GM12892 (cell line): ENCODE data around the gene NSUN6.

ENCODE experiments used
- POLR2A ChIP-seq: IDR thresholded peaks from 2 replicates; pipeline ENCODE4 v1.6.1; 2011; ENCODE audit warnings: low read depth, low read length, control low read depth
- POLR2AphosphoS5 ChIP-seq: IDR thresholded peaks from 2 replicates; pipeline ENCODE4 v1.6.1; 2011; ENCODE audit warnings: low read depth, low read length, control low read depth
- TAF1 ChIP-seq: IDR thresholded peaks from 2 replicates; pipeline ENCODE4 v1.6.1; 2011; ENCODE audit warnings: low read depth, mild to moderate bottlenecking, control low read depth, low read length, borderline replicate concordance

- TF ChIP-seq POLR2AphosphoS5 (no peak), TAF1 (no peak), POLR2A (no peak)
Measured at GRCh38 chr10:18497806-18498369, 153.5 kb downstream of the NSUN6 start.
